ENCODE results near the gene FARSA. TPM values are rescaled to one million over a fixed set of nuclear protein-coding genes. Genes with fewer than 3 reads are reported as not detected.

Gene FARSA
- total and polyA plus RNA-seq, 2 of the 13 experiments (the other 11 are each of a cell fraction or from before 2014, with no cell fraction given): 25.9 to 72.0 TPM

DNA sequence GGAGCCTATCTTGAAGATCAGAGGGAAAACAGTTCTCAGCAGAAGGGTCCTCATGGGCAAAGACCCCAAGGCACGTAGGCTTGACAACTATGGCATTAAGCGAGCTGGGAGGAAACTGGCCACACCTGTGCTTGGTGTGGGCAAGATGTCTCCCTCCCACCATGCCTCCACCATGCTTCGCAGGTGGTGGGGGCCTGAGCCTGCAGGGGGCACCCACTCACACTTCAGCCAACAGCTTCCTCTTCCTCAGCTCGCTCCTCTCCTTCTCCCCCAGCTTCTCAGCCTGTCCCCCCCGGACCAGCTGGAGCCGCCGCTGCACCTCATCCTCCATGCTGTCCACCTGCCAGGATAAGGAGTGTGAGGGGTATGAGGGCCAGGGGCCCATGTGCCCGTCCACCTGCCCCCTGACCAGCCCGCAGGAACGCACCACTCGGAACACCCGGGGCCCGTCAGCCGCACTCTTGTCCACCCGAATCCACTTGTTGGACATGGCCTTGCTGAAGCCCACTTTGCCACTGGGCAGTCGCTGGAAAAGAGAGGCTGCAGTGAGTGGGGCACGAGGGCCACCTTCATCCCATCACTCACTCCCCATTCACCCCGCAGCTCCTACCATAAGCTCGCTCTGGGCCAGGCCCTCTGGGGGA is 3.4 kb downstream of the FARSA start:
- FAIRE-seq: no peak

More for the DNA sequence above, 3.4 kb downstream of the FARSA start:
- TF ChIP-seq ZNF543 (CRISPR knock-in tag; IDR thresholded peaks at IDR 0.05) (no peak), RBFOX2 (IDR thresholded peaks at IDR 0.05; ENCODE audit: low read depth, low read length) (peak; percentile 45; the same call in 1 of the 2 replicates), AGO2 (optimal IDR thresholded peaks at IDR 0.05; ENCODE audit: low read depth, low read length) (peak; percentile 86), AKAP8 (CRISPR knock-in tag; IDR thresholded peaks at IDR 0.05) (0 out of 2 replicates have a peak, but pooled peaks have one; percentile 26), IRX3 (CRISPR knock-in tag; IDR thresholded peaks at IDR 0.05; ENCODE audit: borderline replicate concordance, low read depth) (no peak)
- TF ChIP-seq, protein P1, sequence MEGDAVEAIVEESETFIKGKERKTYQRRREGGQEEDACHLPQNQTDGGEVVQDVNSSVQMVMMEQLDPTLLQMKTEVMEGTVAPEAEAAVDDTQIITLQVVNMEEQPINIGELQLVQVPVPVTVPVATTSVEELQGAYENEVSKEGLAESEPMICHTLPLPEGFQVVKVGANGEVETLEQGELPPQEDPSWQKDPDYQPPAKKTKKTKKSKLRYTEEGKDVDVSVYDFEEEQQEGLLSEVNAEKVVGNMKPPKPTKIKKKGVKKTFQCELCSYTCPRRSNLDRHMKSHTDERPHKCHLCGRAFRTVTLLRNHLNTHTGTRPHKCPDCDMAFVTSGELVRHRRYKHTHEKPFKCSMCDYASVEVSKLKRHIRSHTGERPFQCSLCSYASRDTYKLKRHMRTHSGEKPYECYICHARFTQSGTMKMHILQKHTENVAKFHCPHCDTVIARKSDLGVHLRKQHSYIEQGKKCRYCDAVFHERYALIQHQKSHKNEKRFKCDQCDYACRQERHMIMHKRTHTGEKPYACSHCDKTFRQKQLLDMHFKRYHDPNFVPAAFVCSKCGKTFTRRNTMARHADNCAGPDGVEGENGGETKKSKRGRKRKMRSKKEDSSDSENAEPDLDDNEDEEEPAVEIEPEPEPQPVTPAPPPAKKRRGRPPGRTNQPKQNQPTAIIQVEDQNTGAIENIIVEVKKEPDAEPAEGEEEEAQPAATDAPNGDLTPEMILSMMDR (CRISPR knock-in tag; IDR thresholded peaks at IDR 0.05): 0 out of 2 replicates have a peak, but pooled peaks have one; percentile 8
- TF ChIP-seq, protein P2, sequence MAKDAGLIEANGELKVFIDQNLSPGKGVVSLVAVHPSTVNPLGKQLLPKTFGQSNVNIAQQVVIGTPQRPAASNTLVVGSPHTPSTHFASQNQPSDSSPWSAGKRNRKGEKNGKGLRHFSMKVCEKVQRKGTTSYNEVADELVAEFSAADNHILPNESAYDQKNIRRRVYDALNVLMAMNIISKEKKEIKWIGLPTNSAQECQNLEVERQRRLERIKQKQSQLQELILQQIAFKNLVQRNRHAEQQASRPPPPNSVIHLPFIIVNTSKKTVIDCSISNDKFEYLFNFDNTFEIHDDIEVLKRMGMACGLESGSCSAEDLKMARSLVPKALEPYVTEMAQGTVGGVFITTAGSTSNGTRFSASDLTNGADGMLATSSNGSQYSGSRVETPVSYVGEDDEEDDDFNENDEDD (CRISPR knock-in tag; IDR thresholded peaks at IDR 0.05; ENCODE audit: borderline replicate concordance): no peak
- in situ Hi-C loops (cut with HindIII; ENCODE audit: extremely low pct_ligation_motif_present, low pct_unique_long_range_greater_than_20kb) (no loop called here), intact Hi-C loops (cut with micrococcal nuclease; ENCODE audit: unreplicated experiment) (no loop called here)
- CTCF ChIA-PET (ENCODE audit: low intra/inter-chr PET ratio, low total read pairs): no interaction called here
- H3K4me2 ChIP-seq (ENCODE audit: low read depth, low read length): no peak overlapping the region
- H3K27me3 ChIP-seq (ENCODE audit: control insufficient read depth in 1 of 2, insufficient read depth in 2 of 2, low read length in 2 of 2): no peaks in the 10 kb centered on the region; a peak in 1 of 5 replicates
- WGBS (ENCODE audit: low lambda C conversion rate): 97% methylated on average over 15 of the region's 19 CpGs
- peaks cover 31% of the 10 kb centered on the region for H3K4me1 ChIP-seq (ENCODE audit: insufficient read depth, low read length)
- BruUV-seq (replicated peaks): no TSS peak
- DNase-seq (ENCODE audit: low spot score): no peak
- no peaks in the 10 kb centered on the region for H3K9me3 ChIP-seq (ENCODE audit: low read length)
- H3K27ac ChIP-seq (ENCODE audit: extremely low read length, insufficient read depth, low read length): peak overlapping the region; percentile 11
- H3K9ac ChIP-seq (ENCODE audit: insufficient read depth, low read depth, low read length): no peak overlapping the region
- H3K79me2 ChIP-seq (ENCODE audit: insufficient read depth, low read length): peaks cover 20% of the 10 kb centered on the region
- POLR2A ChIA-PET: interaction anchor here (1.6 kb wide), 1 partner anchor 9 kb away, joined by 6 read pairs; no protein-coding TSS in a partner anchor
- ATAC-seq: no peak
- 0 out of 2 replicates have a peak, but pooled peaks cover 4% of the 10 kb centered on the region for H4K20me1 ChIP-seq (ENCODE audit: insufficient read depth, low read length)
- H2AFZ ChIP-seq (ENCODE audit: low read length): no peak overlapping the region
- H3K36me3 ChIP-seq (replicated peaks in 1 of 2; ENCODE audit: control insufficient read depth in 1 of 2, insufficient read depth in 2 of 2, low read length in 2 of 2): peaks cover 21 to 33% of the 10 kb centered on the region in 2 experiments
- H3K4me3 ChIP-seq (replicated peaks in 1 of 3; ENCODE audit: insufficient read depth in 1 of 3, low read depth in 2 of 3, low read length in 3 of 3): no peak overlapping the region

Data from HepG2 (cell line).